ENCODE data around the gene TSEN2.
"Not testable (repeated sequence)": the region's sequence is repeated elsewhere in the genome, so short reads cannot be mapped to it uniquely, and the experiment has no call there.

DNA sequence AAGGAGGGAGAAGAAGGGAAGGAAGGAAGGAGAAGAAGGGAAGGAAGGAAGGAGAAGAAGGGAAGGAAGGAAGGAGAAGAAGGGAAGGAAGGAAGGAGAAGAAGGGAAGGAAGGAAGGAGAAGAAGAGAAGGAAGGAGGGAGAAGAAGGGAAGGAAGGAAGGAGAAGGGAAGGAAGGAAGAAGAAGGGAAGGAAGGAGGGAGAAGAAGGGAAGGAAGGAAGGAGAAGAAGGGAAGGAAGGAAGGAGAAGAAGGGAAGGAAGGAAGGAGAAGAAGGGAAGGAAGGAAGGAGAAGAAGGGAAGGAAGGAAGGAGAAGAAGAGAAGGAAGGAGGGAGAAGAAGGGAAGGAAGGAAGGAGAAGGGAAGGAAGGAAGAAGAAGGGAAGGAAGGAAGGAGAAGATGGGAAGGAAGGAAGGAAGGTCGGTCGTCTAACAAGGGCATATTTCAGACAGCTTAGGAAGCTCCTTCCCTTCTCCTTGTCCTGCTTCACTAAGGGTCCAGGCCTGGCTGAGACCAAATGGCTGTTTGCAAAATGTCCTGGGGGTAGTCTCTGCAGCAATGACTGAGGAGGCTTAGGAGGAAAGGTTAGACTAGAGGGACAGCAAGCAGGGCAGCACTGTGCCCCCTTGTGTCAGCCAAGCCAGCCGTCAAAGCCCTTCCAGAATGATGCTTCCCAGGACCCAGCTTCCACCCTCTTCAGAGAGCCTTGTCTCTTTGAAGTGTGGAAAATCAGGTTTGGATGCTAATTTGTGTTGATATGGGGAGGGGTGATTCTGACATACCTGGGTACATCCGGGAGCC lies 35.7 kb upstream of the TSEN2 start:
- not testable (repeated sequence) for TF ChIP-seq HMGXB4 (CRISPR knock-in tag; IDR thresholded peaks at IDR 0.05); SP2 (IDR thresholded peaks at IDR 0.05; ENCODE audit: extremely low read depth, low read depth, low read length, poor library complexity, severe bottlenecking); TARDBP (IDR thresholded peaks at IDR 0.05); BACH1 (tag; IDR thresholded peaks at IDR 0.05); MTA1 (IDR thresholded peaks at IDR 0.05; ENCODE audit: borderline replicate concordance); SPI1 (IDR thresholded peaks at IDR 0.05; ENCODE audit: borderline replicate concordance, low read depth, low read length)
- TF ChIP-seq, protein P1, sequence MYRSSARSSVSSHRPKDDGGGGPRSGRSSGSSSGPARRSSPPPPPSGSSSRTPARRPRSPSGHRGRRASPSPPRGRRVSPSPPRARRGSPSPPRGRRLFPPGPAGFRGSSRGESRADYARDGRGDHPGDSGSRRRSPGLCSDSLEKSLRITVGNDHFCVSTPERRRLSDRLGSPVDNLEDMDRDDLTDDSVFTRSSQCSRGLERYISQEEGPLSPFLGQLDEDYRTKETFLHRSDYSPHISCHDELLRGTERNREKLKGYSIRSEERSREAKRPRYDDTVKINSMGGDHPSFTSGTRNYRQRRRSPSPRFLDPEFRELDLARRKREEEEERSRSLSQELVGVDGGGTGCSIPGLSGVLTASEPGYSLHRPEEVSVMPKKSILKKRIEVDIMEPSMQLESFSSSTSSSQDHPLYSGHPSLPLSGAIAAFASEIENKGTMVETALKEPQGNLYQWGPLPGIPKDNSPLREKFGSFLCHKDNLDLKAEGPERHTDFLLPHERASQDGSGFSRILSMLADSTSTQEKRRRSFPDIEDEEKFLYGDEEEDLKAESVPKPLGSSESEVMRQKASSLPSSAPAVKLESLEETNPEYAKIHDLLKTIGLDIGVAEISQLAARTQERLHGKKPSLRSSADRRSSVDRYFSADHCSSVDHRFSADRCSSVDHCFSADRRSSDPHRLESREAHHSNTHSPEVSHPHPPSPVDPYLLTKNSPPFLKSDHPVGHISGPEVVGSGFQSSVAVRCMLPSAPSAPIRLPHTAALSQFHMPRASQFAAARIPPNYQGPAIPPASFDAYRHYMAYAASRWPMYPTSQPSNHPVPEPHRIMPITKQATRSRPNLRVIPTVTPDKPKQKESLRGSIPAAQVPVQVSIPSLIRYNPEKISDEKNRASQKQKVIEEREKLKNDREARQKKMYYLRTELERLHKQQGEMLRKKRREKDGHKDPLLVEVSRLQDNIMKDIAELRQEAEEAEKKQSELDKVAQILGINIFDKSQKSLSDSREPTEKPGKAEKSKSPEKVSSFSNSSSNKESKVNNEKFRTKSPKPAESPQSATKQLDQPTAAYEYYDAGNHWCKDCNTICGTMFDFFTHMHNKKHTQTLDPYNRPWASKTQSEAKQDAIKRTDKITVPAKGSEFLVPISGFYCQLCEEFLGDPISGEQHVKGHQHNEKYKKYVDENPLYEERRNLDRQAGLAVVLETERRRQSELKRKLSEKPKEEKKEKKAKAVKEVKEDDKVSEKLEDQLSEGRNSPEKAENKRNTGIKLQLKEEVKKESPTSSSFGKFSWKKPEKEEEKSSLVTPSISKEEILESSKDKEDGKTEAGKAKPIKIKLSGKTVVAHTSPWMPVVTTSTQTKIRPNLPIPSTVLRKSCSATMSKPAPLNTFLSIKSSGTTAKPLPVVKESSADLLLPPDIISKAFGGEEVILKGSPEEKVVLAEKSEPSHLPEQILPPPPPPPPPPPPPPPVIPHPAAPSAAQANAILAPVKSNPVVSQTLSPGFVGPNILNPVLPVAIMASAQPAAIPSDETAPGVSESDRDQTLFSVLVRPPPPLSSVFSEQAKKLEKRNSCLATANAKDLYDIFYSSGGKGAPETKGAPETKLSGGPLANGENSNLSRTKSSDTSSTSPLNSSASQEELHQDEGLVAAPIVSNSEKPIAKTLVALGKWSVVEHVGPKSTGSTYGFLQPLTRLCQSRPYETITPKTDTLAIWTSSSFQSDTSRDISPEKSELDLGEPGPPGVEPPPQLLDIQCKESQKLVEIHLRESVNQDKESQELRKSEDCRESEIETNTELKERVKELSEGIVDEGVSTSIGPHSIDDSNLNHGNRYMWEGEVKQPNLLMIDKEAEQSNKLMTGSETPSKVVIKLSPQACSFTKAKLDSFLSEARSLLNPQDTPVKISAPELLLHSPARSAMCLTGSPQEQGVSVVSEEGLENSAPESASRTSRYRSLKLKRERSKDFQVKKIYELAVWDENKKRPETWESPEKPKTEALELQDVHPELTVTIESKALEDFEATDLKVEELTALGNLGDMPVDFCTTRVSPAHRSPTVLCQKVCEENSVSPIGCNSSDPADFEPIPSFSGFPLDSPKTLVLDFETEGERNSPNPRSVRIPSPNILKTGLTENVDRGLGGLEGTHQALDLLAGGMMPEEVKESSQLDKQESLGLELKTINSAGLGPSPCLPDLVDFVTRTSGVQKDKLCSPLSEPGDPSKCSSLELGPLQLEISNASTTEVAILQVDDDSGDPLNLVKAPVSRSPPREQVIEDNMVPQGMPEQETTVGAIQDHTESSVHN (IDR thresholded peaks at IDR 0.05; ENCODE audit: borderline replicate concordance in 1 of 2, low read depth in 1 of 2) = not testable (repeated sequence)

All from K562 (cell line).